Suppressor macrophage (primary cell): ENCODE measurements around the gene GCNT2.
"Not testable (repeated sequence)": the region's sequence is repeated elsewhere in the genome, so short reads cannot be mapped to it uniquely, and the experiment has no call there.

ENCODE experiments used
- DNase-seq, 4 experiments: peaks; one replicate each; pipeline ENCODE4 v3.0.0-alpha.2; 2020 to 2022
- total RNA-seq, 17 experiments: gene quantifications; one replicate each; lab custom pipeline; 2026; ENCODE audit warnings: mixed read lengths in 6 of 17, inconsistent platforms in 3 of 17; lab: John Stamatoyannopoulos, UW

GCNT2 gene
- 23.1 to 170 (median 34.3) reads per million in 17 experiments for total RNA-seq

GRCh38 chr6:10521104-10521808 lies at the start of gene GCNT2:
GCNT2 (plus strand) TSS chr6:10521351; CDS start chr6:10528912, 7,561 bp downstream.
- peak; percentile 19 to 57 (median 54) for DNase-seq

- DNase-seq, result peak in 2 of 4 experiments; percentile 19 to 22
Observed at GRCh38 chr6:10472634-10473033, 48.5 kb upstream of the GCNT2 start.

- DNase-seq, result peak; percentile 26 to 69 (median 64)
Observed at GRCh38 chr6:10478187-10479040, 42.7 kb upstream of the GCNT2 start.

- DNase-seq, result no peak
Observed at GRCh38 chr6:10479939-10480700, 41.0 kb upstream of the GCNT2 start.

GRCh38 chr6:10481101-10481500 lies 40.0 kb upstream of the GCNT2 start:
- no peak for DNase-seq

GRCh38 chr6:10482636-10483257 lies 38.4 kb upstream of the GCNT2 start:
- DNase-seq, result no peak

GRCh38 chr6:10484912-10485311 lies 36.2 kb upstream of the GCNT2 start:
- no peak for DNase-seq

- DNase-seq, result no peak
Observed at GRCh38 chr6:10485406-10485805, 35.7 kb upstream of the GCNT2 start.

- no peak for DNase-seq
Observed at GRCh38 chr6:10486215-10486614, 34.9 kb upstream of the GCNT2 start.

- DNase-seq, result not testable (repeated sequence)
Observed at GRCh38 chr6:10486944-10487588, 34.1 kb upstream of the GCNT2 start.

GRCh38 chr6:10487668-10488327 lies 33.4 kb upstream of the GCNT2 start:
- no peak for DNase-seq

- no peak for DNase-seq
Observed at GRCh38 chr6:10491463-10491862, 29.7 kb upstream of the GCNT2 start.

GRCh38 chr6:10491905-10492304 lies 29.2 kb upstream of the GCNT2 start:
- not testable (repeated sequence) for DNase-seq

- DNase-seq, result no peak
Observed at GRCh38 chr6:10495029-10495428, 26.1 kb upstream of the GCNT2 start.

GRCh38 chr6:10505529-10505928 lies 15.6 kb upstream of the GCNT2 start:
- DNase-seq, result no peak

GRCh38 chr6:10507298-10507697 lies 13.9 kb upstream of the GCNT2 start:
- DNase-seq, result no peak

- no peak for DNase-seq
Observed at GRCh38 chr6:10507715-10508114, 13.4 kb upstream of the GCNT2 start.

- peak; percentile 73 to 87 (median 80) for DNase-seq
Observed at GRCh38 chr6:10510592-10511367, 10.4 kb upstream of the GCNT2 start.

GRCh38 chr6:10511477-10511876 lies 9.7 kb upstream of the GCNT2 start:
- DNase-seq, result no peak

- DNase-seq, result no peak
Observed at GRCh38 chr6:10513544-10513943, 7.6 kb upstream of the GCNT2 start.
